Measurements from ENCODE around the gene TMEM245. TPM values are rescaled to one million over a fixed set of nuclear protein-coding genes. Genes with fewer than 3 reads are reported as not detected.

The TMEM245 gene
- polyA plus RNA-seq, 3 donors, result 6.9 to 11.3 (median 9.7) TPM

DNA sequence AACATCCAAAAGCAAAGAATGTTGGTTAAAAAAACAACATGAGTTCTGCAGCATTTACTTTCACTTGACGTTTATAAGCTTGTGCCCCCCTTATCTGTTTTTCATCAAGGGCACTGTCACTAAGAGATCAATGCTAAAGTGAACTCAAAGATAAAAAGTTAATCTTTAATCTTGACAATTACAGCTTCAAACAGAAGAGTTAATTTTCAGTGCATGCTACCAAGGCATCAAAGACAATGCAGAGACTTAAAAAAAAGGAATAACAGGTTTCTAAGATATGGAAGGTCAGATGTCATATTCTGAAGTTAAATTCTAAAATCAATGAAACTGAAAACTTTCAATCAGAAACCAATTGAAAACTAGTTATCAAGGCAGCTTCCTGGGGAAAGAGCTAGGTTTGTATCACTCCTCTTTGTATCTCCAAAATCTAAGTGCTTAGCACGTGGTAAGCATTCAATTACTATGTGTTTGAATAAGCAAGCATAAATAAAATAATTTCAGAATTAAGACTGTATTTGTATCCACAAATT is 37.6 kb downstream of the TMEM245 start:
- Histone ChIP-seq H3K27me3 (ENCODE audit: control insufficient read depth in 2 of 2, insufficient read depth in 2 of 2, low read length in 2 of 2) (no peaks in the 10 kb centered on the region), H3K27ac (ENCODE audit: low read depth in 1 of 2, low read length in 2 of 2) (no peak overlapping the region), H3K4me2 (replicated peaks; ENCODE audit: extremely low read depth, low read length, poor library complexity, severe bottlenecking) (no peak overlapping the region), H3K4me3 (replicated peaks in 1 of 3; ENCODE audit: low read depth in 2 of 3, low read length in 3 of 3) (no peak overlapping the region), H3K4me1 (ENCODE audit: control insufficient read depth in 1 of 2, insufficient read depth in 2 of 2, low read length in 2 of 2) (peaks cover 5 to 6% of the 10 kb centered on the region in 2 donors), H3K79me2 (ENCODE audit: insufficient read depth, low read length) (no peaks in the 10 kb centered on the region), H3K9me3 (replicated peaks in 1 of 2; ENCODE audit: control insufficient read depth in 1 of 2, insufficient read depth in 1 of 2, low read length in 2 of 2) (no peaks in the 10 kb centered on the region), H4K20me1 (ENCODE audit: insufficient read depth, low read length) (peaks cover 9% of the 10 kb centered on the region), H3K36me3 (replicated peaks in 1 of 2; ENCODE audit: control insufficient read depth in 1 of 2, insufficient read depth in 2 of 2, low read length in 2 of 2) (peaks cover 37 to 80% of the 10 kb centered on the region in 2 donors), H3K9ac (ENCODE audit: insufficient read depth, low read length, poor library complexity, severe bottlenecking) (no peak overlapping the region), H2AFZ (ENCODE audit: insufficient read depth, low read depth, low read length, poor library complexity, severe bottlenecking) (no peak overlapping the region)
- no peaks in the 10 kb centered on the region for H3K9me3 Mint-ChIP-seq
- 88% methylated on average over 1 of the region's 2 CpGs for WGBS (ENCODE audit: insufficient coverage)
- intact Hi-C loops (cut with micrococcal nuclease), result no loop called here
- H3K36me3 Mint-ChIP-seq, result peaks cover 63 to 78% of the 10 kb centered on the region in 2 donors
- H3K27me3 Mint-ChIP-seq (ENCODE audit: low read depth in 3 of 3), result no peaks in the 10 kb centered on the region
- DNase-seq, result no peak
- peaks cover 4% of the 10 kb centered on the region for H3K4me1 Mint-ChIP-seq
- H3K4me3 Mint-ChIP-seq, result no peak overlapping the region
- TF ChIP-seq, protein P1, sequence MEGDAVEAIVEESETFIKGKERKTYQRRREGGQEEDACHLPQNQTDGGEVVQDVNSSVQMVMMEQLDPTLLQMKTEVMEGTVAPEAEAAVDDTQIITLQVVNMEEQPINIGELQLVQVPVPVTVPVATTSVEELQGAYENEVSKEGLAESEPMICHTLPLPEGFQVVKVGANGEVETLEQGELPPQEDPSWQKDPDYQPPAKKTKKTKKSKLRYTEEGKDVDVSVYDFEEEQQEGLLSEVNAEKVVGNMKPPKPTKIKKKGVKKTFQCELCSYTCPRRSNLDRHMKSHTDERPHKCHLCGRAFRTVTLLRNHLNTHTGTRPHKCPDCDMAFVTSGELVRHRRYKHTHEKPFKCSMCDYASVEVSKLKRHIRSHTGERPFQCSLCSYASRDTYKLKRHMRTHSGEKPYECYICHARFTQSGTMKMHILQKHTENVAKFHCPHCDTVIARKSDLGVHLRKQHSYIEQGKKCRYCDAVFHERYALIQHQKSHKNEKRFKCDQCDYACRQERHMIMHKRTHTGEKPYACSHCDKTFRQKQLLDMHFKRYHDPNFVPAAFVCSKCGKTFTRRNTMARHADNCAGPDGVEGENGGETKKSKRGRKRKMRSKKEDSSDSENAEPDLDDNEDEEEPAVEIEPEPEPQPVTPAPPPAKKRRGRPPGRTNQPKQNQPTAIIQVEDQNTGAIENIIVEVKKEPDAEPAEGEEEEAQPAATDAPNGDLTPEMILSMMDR (IDR thresholded peaks at IDR 0.05), result no peak
- H3K27ac Mint-ChIP-seq, result no peak overlapping the region

DNA sequence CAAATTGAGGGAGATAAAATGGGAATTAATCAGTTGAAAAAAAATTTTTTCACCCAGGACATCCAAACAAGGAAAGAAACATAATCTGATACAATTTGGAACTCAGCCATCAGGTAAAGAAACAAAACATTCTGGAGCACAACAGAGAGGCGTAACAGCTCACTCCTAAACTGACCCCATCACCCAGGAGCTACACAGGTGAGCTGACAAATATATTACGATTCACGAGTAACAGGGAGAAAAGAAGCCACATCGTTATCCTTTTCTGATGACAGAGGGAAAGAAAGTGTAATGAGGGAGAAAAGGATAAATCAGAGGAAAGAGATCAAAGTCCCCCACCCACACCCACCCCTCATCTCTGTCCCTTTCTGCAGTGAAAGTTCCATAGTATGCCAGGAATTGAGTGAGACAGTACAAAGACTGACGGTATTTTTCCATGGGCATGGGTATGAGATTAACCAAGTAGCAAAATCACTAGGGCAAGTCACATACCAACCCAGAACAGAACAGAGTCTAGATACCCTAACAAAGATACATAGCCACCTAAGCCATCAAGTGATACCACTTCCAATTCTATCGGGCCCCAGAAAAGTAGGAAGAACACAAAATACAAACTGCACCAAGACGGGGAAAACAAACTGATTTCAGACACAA is 45.4 kb downstream of the TMEM245 start:
- Histone ChIP-seq H3K4me2 (replicated peaks; ENCODE audit: extremely low read depth, low read length, poor library complexity, severe bottlenecking) (no peak overlapping the region), H3K79me2 (ENCODE audit: insufficient read depth, low read length) (no peaks in the 10 kb centered on the region), H3K4me3 (replicated peaks in 1 of 3; ENCODE audit: low read depth in 2 of 3, low read length in 3 of 3) (no peak overlapping the region), H3K27ac (ENCODE audit: low read depth in 1 of 2, low read length in 2 of 2) (no peak overlapping the region), H3K9me3 (replicated peaks in 1 of 2; ENCODE audit: control insufficient read depth in 1 of 2, insufficient read depth in 1 of 2, low read length in 2 of 2) (no peaks in the 10 kb centered on the region), H2AFZ (ENCODE audit: insufficient read depth, low read depth, low read length, poor library complexity, severe bottlenecking) (no peak overlapping the region), H4K20me1 (ENCODE audit: insufficient read depth, low read length) (no peaks in the 10 kb centered on the region), H3K36me3 (replicated peaks in 1 of 2; ENCODE audit: control insufficient read depth in 1 of 2, insufficient read depth in 2 of 2, low read length in 2 of 2) (peaks cover 48 to 85% of the 10 kb centered on the region in 2 donors), H3K27me3 (ENCODE audit: control insufficient read depth in 2 of 2, insufficient read depth in 2 of 2, low read length in 2 of 2) (no peaks in the 10 kb centered on the region), H3K4me1 (ENCODE audit: control insufficient read depth in 1 of 2, insufficient read depth in 2 of 2, low read length in 2 of 2) (no peaks in the 10 kb centered on the region), H3K9ac (ENCODE audit: insufficient read depth, low read length, poor library complexity, severe bottlenecking) (no peak overlapping the region)
- Mint-ChIP-seq H3K27ac (no peak overlapping the region), H3K9me3 (no peaks in the 10 kb centered on the region), H3K4me1 (no peaks in the 10 kb centered on the region), H3K36me3 (peaks cover 49 to 55% of the 10 kb centered on the region in 2 donors), H3K4me3 (no peak overlapping the region), H3K27me3 (ENCODE audit: low read depth in 3 of 3) (peaks cover 0 to 1% (median 0%) of the 10 kb centered on the region in 3 donors)
- TF ChIP-seq, protein P1 (IDR thresholded peaks at IDR 0.05), result no peak
- no peak for DNase-seq
- intact Hi-C loops (cut with micrococcal nuclease), result no loop called here
- WGBS (ENCODE audit: insufficient coverage), result no CpG with 5 or more reads among the region's 7 CpGs

Data from CD14-positive monocyte (primary cell).